Pancreas (tissue), 10 donors: ENCODE data around the gene SLC13A3. TPM values are rescaled to one million over a fixed set of nuclear protein-coding genes. Genes with fewer than 3 reads are reported as not detected.

ENCODE experiments used
- ATAC-seq, 4 donors: fragments of 200-7000 bp; cut with Tn5 transposase; one replicate each; pipeline versions ENCODE4 v1.8.0 to v1.9.1; 2020; ENCODE audit warnings: mild to moderate bottlenecking in 4 of 4, moderate library complexity in 4 of 4
- DNase-seq, 6 donors: peaks; one replicate each; pipeline ENCODE4 v3.0.0-alpha.2; 2020
- FAIRE-seq: peaks from 2 replicates; lab custom pipeline; 2012; peaks lifted over from hg19 to GRCh38; lab: Jason Lieb, UNC
- H3K27ac ChIP-seq, 4 donors: fragments of 200-600 bp; sonication (generic); 1 replicate in 3 of 4; 2 replicates in 1 of 4; pipeline versions ENCODE4 v1.5.0 to v1.8.0; 2020
- H3K27me3 ChIP-seq, 4 donors: fragments of 200-600 bp; one replicate each; pipeline ENCODE4 v1.8.0; 2021
- H3K36me3 ChIP-seq, 3 donors: fragments of 200-600 bp; sonication (generic) in 1 of 3; one replicate each; pipeline versions ENCODE4 v1.5.0 to v1.8.0; 2020 to 2021
- H3K4me1 ChIP-seq, 3 donors: fragments of 200-600 bp; one replicate each; pipeline ENCODE4 v1.8.0; 2021
- H3K4me3 ChIP-seq, 4 donors: fragments of 200-600 bp; sonication (generic) in 2 of 4; one replicate each; pipeline versions ENCODE4 v1.5.0 to v1.8.0; 2020 to 2021
- H3K9me3 ChIP-seq, 4 donors: fragments of 200-600 bp; one replicate each; pipeline ENCODE4 v1.8.0; 2021
- CTCF ChIP-seq, 4 donors: fragments of 200-600 bp; sonication (generic) in 3 of 4; IDR thresholded peaks; one replicate each; pipeline versions ENCODE4 v1.5.0 to v1.8.0; 2021; ENCODE audit warnings: antibody characterized with exemption in 4 of 4
- WGBS, 2 donors: extraction: QIAGEN DNeasy Blood & Tissue Kit; methylation state at CpG; one replicate each; pipeline ENCODE4 v1.1.7; 2013; 5-methylcytosine and 5-hydroxymethylcytosine counted together
- intact Hi-C, 3 donors: fragments of 100-400 bp; cut with DNase I; formaldehyde crosslinking; loops; one replicate each; pipeline versions ENCODE4 v1.11.1 to v1.14.2; 2022
- polyA plus RNA-seq, 2 donors: library from polyadenylated mRNA; stranded (reverse); fragments of 200-250 nt; gene quantifications; one replicate each; pipeline ENCODE4 v1.2.3, GENCODE V29; 2013
- total RNA-seq, 6 donors: library from RNA; stranded (reverse); fragmentation: NEBNext Ultra II Directional in 4 of 6; extraction: Animal tissue kit (Norgen Biotek cat#: 25700) in 4 of 6; gene quantifications; one replicate each; pipeline versions ENCODE4 v1.2.1 to v1.2.4, GENCODE V29; 2021 to 2023
- donor health status: healthy with polysubstance abuse.
- donor health status: DM: no; HTN: no; CAD: no; lungs with moderate emphysema.
- donor health status: DM: no; HTN: no; CAD: no.
- donor health status: control.
- donor health status: control.
- donor health status: Bipolar disorder and iron deficiency.
- donor health status: DM: yes; HTN: yes; CAD: no.
- donor health status: DM: no; HTN: no; CAD: no.
- donor health status: DM: no; HTN: no; CAD: no.
- donor health status: DM: yes; HTN: yes; CAD: no.

SLC13A3 gene
- total and polyA plus RNA-seq, 8 donors = 0.68 to 7.8 (median 4.7) TPM

GRCh38 chr20:46544576-46544975, 106.7 kb downstream of the SLC13A3 start:
- intact Hi-C loops = no loop called here
- Histone ChIP-seq H3K27ac (no peak overlapping the region), H3K4me3 (no peak overlapping the region), H3K4me1 (no peaks in the 10 kb centered on the region), H3K36me3 (no peaks in the 10 kb centered on the region), H3K9me3 (no peaks in the 10 kb centered on the region), H3K27me3 (no peaks in the 10 kb centered on the region)
- DNase-seq = no peak
- WGBS, 2 donors = 54 to 69% methylated on average over 3 of the region's 3 CpGs
- TF ChIP-seq CTCF (IDR thresholded peaks at IDR 0.05) = no peak
- ATAC-seq = no peak
- no peak for FAIRE-seq

GRCh38 chr20:46543959-46544358, 107.3 kb downstream of the SLC13A3 start:
- Histone ChIP-seq H3K27me3 (no peaks in the 10 kb centered on the region), H3K9me3 (no peaks in the 10 kb centered on the region), H3K27ac (no peak overlapping the region), H3K36me3 (no peaks in the 10 kb centered on the region), H3K4me1 (no peaks in the 10 kb centered on the region), H3K4me3 (no peak overlapping the region)
- DNase-seq (no peak), FAIRE-seq (no peak), ATAC-seq (no peak)
- intact Hi-C loops = no loop called here
- 8 to 15% methylated on average over 1 of the region's 1 CpG for WGBS, 2 donors
- no peak for TF ChIP-seq CTCF (IDR thresholded peaks at IDR 0.05)

GRCh38 chr20:46543033-46543432, 108.2 kb downstream of the SLC13A3 start:
- H3K36me3 ChIP-seq = no peaks in the 10 kb centered on the region
- H3K9me3 ChIP-seq = no peaks in the 10 kb centered on the region
- H3K27me3 ChIP-seq = no peaks in the 10 kb centered on the region
- H3K4me3 ChIP-seq = no peak overlapping the region
- intact Hi-C loops = no loop called here
- ATAC-seq (no peak), FAIRE-seq (no peak), DNase-seq (no peak)
- TF ChIP-seq CTCF (IDR thresholded peaks at IDR 0.05) = no peak
- H3K27ac ChIP-seq = no peak overlapping the region
- WGBS, 2 donors = 66 to 82% methylated on average over 4 of the region's 4 CpGs
- H3K4me1 ChIP-seq = no peaks in the 10 kb centered on the region

- Histone ChIP-seq H3K27ac (no peak overlapping the region), H3K4me1 (no peaks in the 10 kb centered on the region), H3K27me3 (no peaks in the 10 kb centered on the region), H3K36me3 (no peaks in the 10 kb centered on the region), H3K9me3 (no peaks in the 10 kb centered on the region), H3K4me3 (no peak overlapping the region)
- DNase-seq (no peak), FAIRE-seq (no peak), ATAC-seq (no peak)
- intact Hi-C loops = no loop called here
- 52 to 66% methylated on average over 36 of the region's 36 CpGs for WGBS, 2 donors
- no peak for TF ChIP-seq CTCF (IDR thresholded peaks at IDR 0.05)
These were observed 109.9 kb downstream of the SLC13A3 start for GRCh38 chr20:46541229-46541935.

GRCh38 chr20:46539113-46539512, 112.1 kb downstream of the SLC13A3 start:
- Histone ChIP-seq H3K27me3 (no peaks in the 10 kb centered on the region), H3K27ac (no peak overlapping the region), H3K4me3 (no peak overlapping the region), H3K4me1 (no peaks in the 10 kb centered on the region), H3K36me3 (no peaks in the 10 kb centered on the region), H3K9me3 (no peaks in the 10 kb centered on the region)
- no peak for FAIRE-seq
- ATAC-seq = no peak
- intact Hi-C loops = no loop called here
- DNase-seq = no peak
- WGBS, 2 donors = 63% methylated on average over 2 of the region's 2 CpGs
- no peak for TF ChIP-seq CTCF (IDR thresholded peaks at IDR 0.05)
